ENCODE measurements around the gene HEG1.
A peak's percentile ranks its signal among the peaks of the same experiment; 100 is the strongest.

DNA sequence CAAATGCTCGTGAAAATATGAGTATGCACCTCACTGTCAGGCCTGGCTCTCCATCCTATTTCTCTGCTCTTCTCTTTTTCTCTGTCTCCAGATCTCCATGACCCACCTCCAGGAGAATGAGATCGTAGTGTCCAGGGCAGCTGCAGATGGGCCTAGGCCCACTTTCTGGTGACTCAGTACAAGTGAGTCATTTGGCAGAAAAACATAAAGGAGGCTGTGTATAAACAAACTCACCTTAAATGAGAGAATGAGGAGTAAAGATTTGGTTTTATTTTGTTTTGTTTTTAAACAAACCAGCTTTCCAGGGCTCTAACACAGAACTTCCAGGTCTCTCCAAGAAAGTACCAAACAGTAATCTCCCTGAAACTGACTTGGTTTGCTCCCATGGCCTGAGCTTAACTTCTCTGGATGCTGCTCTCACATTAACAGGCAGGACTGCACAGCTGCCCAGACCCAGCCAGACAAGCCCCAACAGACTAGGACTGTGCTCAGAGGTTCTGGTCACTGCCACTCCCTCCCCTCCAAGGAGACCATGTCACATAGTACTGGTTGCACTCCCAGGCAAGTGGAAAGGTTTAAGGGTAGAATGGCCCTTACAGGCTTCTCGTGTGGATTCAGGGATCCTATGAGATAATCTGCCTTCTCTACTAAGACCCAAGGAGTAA lies 1.5 kb upstream of the HEG1 start:
- TF ChIP-seq, protein P1, sequence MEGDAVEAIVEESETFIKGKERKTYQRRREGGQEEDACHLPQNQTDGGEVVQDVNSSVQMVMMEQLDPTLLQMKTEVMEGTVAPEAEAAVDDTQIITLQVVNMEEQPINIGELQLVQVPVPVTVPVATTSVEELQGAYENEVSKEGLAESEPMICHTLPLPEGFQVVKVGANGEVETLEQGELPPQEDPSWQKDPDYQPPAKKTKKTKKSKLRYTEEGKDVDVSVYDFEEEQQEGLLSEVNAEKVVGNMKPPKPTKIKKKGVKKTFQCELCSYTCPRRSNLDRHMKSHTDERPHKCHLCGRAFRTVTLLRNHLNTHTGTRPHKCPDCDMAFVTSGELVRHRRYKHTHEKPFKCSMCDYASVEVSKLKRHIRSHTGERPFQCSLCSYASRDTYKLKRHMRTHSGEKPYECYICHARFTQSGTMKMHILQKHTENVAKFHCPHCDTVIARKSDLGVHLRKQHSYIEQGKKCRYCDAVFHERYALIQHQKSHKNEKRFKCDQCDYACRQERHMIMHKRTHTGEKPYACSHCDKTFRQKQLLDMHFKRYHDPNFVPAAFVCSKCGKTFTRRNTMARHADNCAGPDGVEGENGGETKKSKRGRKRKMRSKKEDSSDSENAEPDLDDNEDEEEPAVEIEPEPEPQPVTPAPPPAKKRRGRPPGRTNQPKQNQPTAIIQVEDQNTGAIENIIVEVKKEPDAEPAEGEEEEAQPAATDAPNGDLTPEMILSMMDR (IDR thresholded peaks at IDR 0.05) = no peak
- no peak for TF ChIP-seq EP300 (IDR thresholded peaks at IDR 0.05)
- no peak for TF ChIP-seq POLR2A (IDR thresholded peaks at IDR 0.05)
- peak in 1 of 3 donors; percentile 50 for TF ChIP-seq POLR2AphosphoS5 (IDR thresholded peaks at IDR 0.05)

Data from stomach (tissue), 4 donors.